T-helper 17 cell (primary cell): ENCODE results near the gene POLE. TPM values are rescaled to one million over a fixed set of nuclear protein-coding genes. Genes with fewer than 3 reads are reported as not detected.
A peak's percentile ranks its signal among the peaks of the same experiment; 100 is the strongest.
"Not testable (repeated sequence)": the region's sequence is repeated elsewhere in the genome, so short reads cannot be mapped to it uniquely, and the experiment has no call there.

Experiments used
- ATAC-seq: fragments of 150-1000 bp; cut with Tn5 transposase; 2 replicates; pipeline ENCODE4 v1.10.0; 2021; ENCODE audit warnings: mild to moderate bottlenecking, moderate library complexity
- DNase-seq, 3 donors: peaks; one replicate each; pipeline versions ENCODE4 v3.0.0 to v3.0.0-alpha.2; 2020 to 2021
- H3K9me3 ChIP-seq: one replicate; pipeline ENCODE4 v1.7.0; 2013; ENCODE audit warnings: low read length, mild to moderate bottlenecking; ENCODE audit not compliant: control insufficient read depth, poor library complexity, severe bottlenecking
- H3K27ac Mint-ChIP-seq: one replicate; pipeline ENCODE4 v1.8.0; 2022; ENCODE audit warnings: mild to moderate bottlenecking, moderate library complexity, mixed read lengths
- H3K27me3 Mint-ChIP-seq: one replicate; pipeline ENCODE4 v1.8.0; 2022; ENCODE audit warnings: mixed read lengths
- H3K36me3 Mint-ChIP-seq: one replicate; pipeline ENCODE4 v1.8.0; 2022; ENCODE audit warnings: low read depth, mixed read lengths
- H3K4me1 Mint-ChIP-seq: one replicate; pipeline ENCODE4 v1.8.0; 2022; ENCODE audit warnings: mild to moderate bottlenecking, mixed read lengths
- H3K4me3 Mint-ChIP-seq: one replicate; pipeline ENCODE4 v1.8.0; 2022; ENCODE audit warnings: mild to moderate bottlenecking, moderate library complexity, mixed read lengths
- total RNA-seq, 4 donors: library from RNA in 2 of 4; stranded (reverse) in 2 of 4; gene quantifications; one replicate each; pipeline ENCODE4 v1.2.3 and lab custom pipeline; 2022 to 2026

POLE gene
- total RNA-seq, 2 donors from 2014 or later = 50.4 to 54.7 TPM

- ATAC-seq = no peak
- DNase-seq = peak in 1 of 3 donors; percentile 20
- Mint-ChIP-seq H3K27ac (no peak overlapping the region), H3K4me3 (peak overlapping the region; percentile 87), H3K4me1 (peaks cover 14% of the 10 kb centered on the region), H3K27me3 (no peaks in the 10 kb centered on the region), H3K36me3 (no peaks in the 10 kb centered on the region)
- H3K9me3 ChIP-seq = no peaks in the 10 kb centered on the region
These were observed 24.1 kb upstream of the POLE start for GRCh38 chr12:132711080-132711843.

GRCh38 chr12:132710405-132711079, 23.4 kb upstream of the POLE start, which contains the start of gene PGAM5:
Gene PGAM5 (plus strand): TSS chr12:132710842. CDS start chr12:132710877, 35 bp downstream.
- no peaks in the 10 kb centered on the region for H3K9me3 ChIP-seq
- peak; percentile 94 to 97 (median 95) for DNase-seq
- peak; percentile 98 for ATAC-seq
- H3K36me3 Mint-ChIP-seq = no peaks in the 10 kb centered on the region
- H3K4me3 Mint-ChIP-seq = peak within 1 kb of the TSS; percentile 87
- H3K27me3 Mint-ChIP-seq = no peaks in the 10 kb centered on the region
- peak within 1 kb of the TSS; percentile 93 for H3K27ac Mint-ChIP-seq
- H3K4me1 Mint-ChIP-seq = peaks cover 14% of the 10 kb centered on the region

GRCh38 chr12:132710043-132710404, 22.9 kb upstream of the POLE start:
- Mint-ChIP-seq H3K4me3 (peak overlapping the region; percentile 87), H3K36me3 (no peaks in the 10 kb centered on the region), H3K27ac (peak overlapping the region; percentile 93), H3K27me3 (no peaks in the 10 kb centered on the region), H3K4me1 (peaks cover 14% of the 10 kb centered on the region)
- H3K9me3 ChIP-seq = no peaks in the 10 kb centered on the region
- DNase-seq (peak in 1 of 3 donors; percentile 22), ATAC-seq (no peak)

- Mint-ChIP-seq H3K27me3 (no peaks in the 10 kb centered on the region), H3K4me1 (peaks cover 12% of the 10 kb centered on the region), H3K27ac (no peak overlapping the region), H3K36me3 (no peaks in the 10 kb centered on the region), H3K4me3 (no peak overlapping the region)
- DNase-seq (no peak), ATAC-seq (no peak)
- H3K9me3 ChIP-seq = no peaks in the 10 kb centered on the region
These were observed 21.0 kb upstream of the POLE start for GRCh38 chr12:132708150-132708549.

- DNase-seq = no peak
- no peak overlapping the region for H3K4me3 Mint-ChIP-seq
- H3K9me3 ChIP-seq = no peaks in the 10 kb centered on the region
- H3K4me1 Mint-ChIP-seq = peaks cover 10% of the 10 kb centered on the region
- H3K27ac Mint-ChIP-seq = no peak overlapping the region
- H3K36me3 Mint-ChIP-seq = no peaks in the 10 kb centered on the region
- ATAC-seq = no peak
- no peaks in the 10 kb centered on the region for H3K27me3 Mint-ChIP-seq
These were observed 20.1 kb upstream of the POLE start for GRCh38 chr12:132707241-132707640.

GRCh38 chr12:132703641-132704040, 16.5 kb upstream of the POLE start:
- ATAC-seq = no peak
- peaks cover 3% of the 10 kb centered on the region for H3K4me1 Mint-ChIP-seq
- H3K9me3 ChIP-seq = no peaks in the 10 kb centered on the region
- H3K27me3 Mint-ChIP-seq = no peaks in the 10 kb centered on the region
- peak overlapping the region; percentile 6 for H3K27ac Mint-ChIP-seq
- no peaks in the 10 kb centered on the region for H3K36me3 Mint-ChIP-seq
- no peak overlapping the region for H3K4me3 Mint-ChIP-seq
- DNase-seq = no peak

- H3K4me1 Mint-ChIP-seq = peaks cover 3% of the 10 kb centered on the region
- no peaks in the 10 kb centered on the region for H3K9me3 ChIP-seq
- H3K27me3 Mint-ChIP-seq = no peaks in the 10 kb centered on the region
- H3K4me3 Mint-ChIP-seq = no peak overlapping the region
- ATAC-seq = no peak
- H3K27ac Mint-ChIP-seq = no peak overlapping the region
- no peak for DNase-seq
- H3K36me3 Mint-ChIP-seq = no peaks in the 10 kb centered on the region
These were observed 15.5 kb upstream of the POLE start for GRCh38 chr12:132702640-132703039.

GRCh38 chr12:132700212-132700822, 13.2 kb upstream of the POLE start:
- Mint-ChIP-seq H3K27me3 (no peaks in the 10 kb centered on the region), H3K36me3 (peaks cover 3% of the 10 kb centered on the region), H3K4me1 (peaks cover 3% of the 10 kb centered on the region), H3K27ac (no peak overlapping the region), H3K4me3 (peak overlapping the region; percentile 31)
- no peak for ATAC-seq
- H3K9me3 ChIP-seq = no peaks in the 10 kb centered on the region
- no peak for DNase-seq

GRCh38 chr12:132698341-132698740, 11.2 kb upstream of the POLE start:
- H3K36me3 Mint-ChIP-seq = peaks cover 4% of the 10 kb centered on the region
- H3K4me1 Mint-ChIP-seq = no peaks in the 10 kb centered on the region
- no peaks in the 10 kb centered on the region for H3K9me3 ChIP-seq
- H3K27ac Mint-ChIP-seq = no peak overlapping the region
- ATAC-seq (no peak), DNase-seq (no peak)
- H3K4me3 Mint-ChIP-seq = no peak overlapping the region
- H3K27me3 Mint-ChIP-seq = no peaks in the 10 kb centered on the region

GRCh38 chr12:132695431-132695830, 8.3 kb upstream of the POLE start:
- H3K4me1 Mint-ChIP-seq = no peaks in the 10 kb centered on the region
- H3K36me3 Mint-ChIP-seq = peaks cover 4% of the 10 kb centered on the region
- no peaks in the 10 kb centered on the region for H3K27me3 Mint-ChIP-seq
- ATAC-seq (no peak), DNase-seq (no peak)
- no peaks in the 10 kb centered on the region for H3K9me3 ChIP-seq
- no peak overlapping the region for H3K27ac Mint-ChIP-seq
- H3K4me3 Mint-ChIP-seq = no peak overlapping the region

GRCh38 chr12:132694888-132695287, 7.7 kb upstream of the POLE start:
- H3K9me3 ChIP-seq, DNase-seq, H3K4me1 Mint-ChIP-seq, H3K27ac Mint-ChIP-seq, H3K4me3 Mint-ChIP-seq, H3K36me3 Mint-ChIP-seq, H3K27me3 Mint-ChIP-seq, ATAC-seq: not testable (repeated sequence)

GRCh38 chr12:132692030-132692429, 4.9 kb upstream of the POLE start:
- not testable (repeated sequence) for H3K4me1 Mint-ChIP-seq, H3K9me3 ChIP-seq, DNase-seq, ATAC-seq, H3K27me3 Mint-ChIP-seq, H3K4me3 Mint-ChIP-seq, H3K27ac Mint-ChIP-seq, H3K36me3 Mint-ChIP-seq

- DNase-seq (no peak), ATAC-seq (no peak)
- Mint-ChIP-seq H3K27me3 (no peaks in the 10 kb centered on the region), H3K36me3 (no peaks in the 10 kb centered on the region), H3K4me3 (peak overlapping the region; percentile 25), H3K4me1 (peaks cover 14% of the 10 kb centered on the region), H3K27ac (no peak overlapping the region)
- no peaks in the 10 kb centered on the region for H3K9me3 ChIP-seq
These were observed 3.0 kb upstream of the POLE start for GRCh38 chr12:132690112-132690511.
